HG03139 (cell line): Measurements from ENCODE around the gene ZDHHC23.

Source experiments
- ATAC-seq: cut with Tn5 transposase; IDR thresholded peaks from one replicate; pipeline ENCODE4 v1.9.1; 2021; ENCODE audit not compliant: unreplicated experiment

ZDHHC23 gene

DNA sequence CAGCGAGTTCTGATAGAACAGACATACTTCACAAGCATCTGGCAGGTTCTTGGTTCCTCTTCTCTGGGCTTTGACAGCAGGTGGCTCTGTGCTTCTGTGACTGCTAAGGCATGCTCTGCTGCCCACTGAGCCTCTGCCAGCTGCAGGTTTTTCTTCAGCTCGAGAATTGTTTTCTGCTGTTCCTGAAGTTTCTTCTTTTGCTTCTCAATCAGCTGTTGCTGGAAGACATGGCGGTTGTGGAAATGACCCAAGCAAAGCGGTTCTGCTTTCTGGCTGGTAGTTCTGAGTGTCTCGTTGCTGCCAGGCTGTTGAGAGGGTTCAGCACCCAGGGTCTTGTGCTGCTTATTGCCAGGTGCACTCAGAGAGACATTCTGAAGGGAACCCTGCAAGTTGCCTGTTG is 57.7 kb downstream of the ZDHHC23 start:
- ATAC-seq: peak; percentile 86

DNA sequence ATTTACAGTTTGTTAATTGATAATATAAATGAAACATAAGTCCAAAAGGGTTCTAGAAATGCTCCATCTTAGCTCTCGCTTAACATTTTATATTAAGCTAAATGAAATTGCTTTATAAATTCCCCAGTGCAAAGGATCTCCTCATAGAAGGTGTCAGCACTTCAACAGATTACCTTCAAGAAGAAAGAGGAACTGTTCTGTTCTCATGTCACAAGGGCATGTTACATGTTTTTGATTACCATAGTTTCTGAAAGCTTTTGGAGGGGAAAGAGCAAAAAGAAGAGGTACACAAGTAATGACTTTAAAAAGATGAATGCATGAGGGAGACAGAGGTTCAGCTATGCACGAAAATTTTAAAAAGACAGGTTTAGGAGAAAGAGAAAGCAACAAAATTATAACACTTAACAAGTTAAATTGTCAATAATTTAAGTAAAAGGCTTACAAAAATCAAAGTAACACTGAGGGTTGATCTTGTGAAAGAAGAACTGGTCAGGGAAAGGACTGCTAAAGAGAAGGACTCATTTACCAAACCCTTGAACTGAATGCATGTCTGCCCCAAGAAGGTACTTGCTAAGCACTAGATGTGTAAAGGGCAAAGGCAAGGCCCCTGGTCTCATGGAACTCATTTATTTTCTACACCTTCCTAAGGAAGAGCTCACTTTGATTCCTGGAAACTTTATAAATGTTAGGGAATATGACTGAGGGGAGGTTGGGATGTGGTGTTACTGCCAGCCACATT is 63.4 kb downstream of the ZDHHC23 start:
- ATAC-seq: no peak
